ENCODE results near the gene MAGEA4. TPM values are rescaled to one million over a fixed set of nuclear protein-coding genes. Genes with fewer than 3 reads are reported as not detected.
"Not testable (repeated sequence)": the region's sequence is repeated elsewhere in the genome, so short reads cannot be mapped to it uniquely, and the experiment has no call there.

The MAGEA4 gene, protein sequence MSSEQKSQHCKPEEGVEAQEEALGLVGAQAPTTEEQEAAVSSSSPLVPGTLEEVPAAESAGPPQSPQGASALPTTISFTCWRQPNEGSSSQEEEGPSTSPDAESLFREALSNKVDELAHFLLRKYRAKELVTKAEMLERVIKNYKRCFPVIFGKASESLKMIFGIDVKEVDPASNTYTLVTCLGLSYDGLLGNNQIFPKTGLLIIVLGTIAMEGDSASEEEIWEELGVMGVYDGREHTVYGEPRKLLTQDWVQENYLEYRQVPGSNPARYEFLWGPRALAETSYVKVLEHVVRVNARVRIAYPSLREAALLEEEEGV
- 0.10 and 0.64 TPM in 2 replicates for total RNA-seq (2014; rRNA removed; shearing (Covaris generic))

DNA sequence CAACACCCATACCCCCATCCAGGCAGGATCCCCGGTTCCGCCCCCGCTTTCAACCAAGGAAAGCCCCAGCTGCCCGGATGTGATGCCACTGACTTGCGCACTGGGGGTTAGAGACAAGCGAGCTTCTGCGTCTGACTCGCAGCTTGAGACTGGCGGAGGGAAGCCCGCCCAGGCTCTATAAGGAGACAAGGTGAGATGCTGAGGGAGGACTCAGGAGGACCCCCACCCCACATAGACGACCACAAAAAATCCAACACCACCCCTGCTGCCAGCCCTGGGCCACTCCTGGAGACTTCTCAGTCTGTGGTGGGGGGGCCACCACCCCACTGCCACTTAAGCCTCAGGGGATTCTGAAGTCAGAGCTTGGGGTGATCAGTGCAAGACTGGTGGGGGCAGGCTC is at the start of gene MAGEA4:
TSS of gene MAGEA4 (plus strand) at position 110 of the 400 bp plus-strand sequence. CDS start 10,776 bp downstream, outside the sequence.
- no peak for DNase-seq (ENCODE audit: low read depth)

DNA sequence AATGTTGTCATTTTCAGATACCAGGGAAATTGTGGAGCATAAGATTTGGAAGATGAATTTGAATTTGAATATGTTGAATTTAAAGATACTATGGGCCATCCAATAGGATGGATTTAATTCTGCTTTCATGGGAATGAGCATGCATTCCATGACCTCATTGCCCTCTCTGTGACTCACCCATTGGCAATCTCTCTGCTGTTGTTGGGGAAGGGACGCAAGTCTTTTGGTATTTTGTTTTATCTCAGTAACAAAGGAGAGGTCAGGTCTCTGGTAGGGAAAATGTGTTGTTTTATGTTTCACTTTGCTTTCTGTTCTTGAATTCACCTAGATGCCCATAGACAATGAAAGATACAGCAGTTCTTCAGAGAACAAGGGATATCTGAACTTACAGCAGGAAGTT is 42.1 kb upstream of the MAGEA4 start:
- peak; percentile 92 for DNase-seq (ENCODE audit: low read depth)

DNA sequence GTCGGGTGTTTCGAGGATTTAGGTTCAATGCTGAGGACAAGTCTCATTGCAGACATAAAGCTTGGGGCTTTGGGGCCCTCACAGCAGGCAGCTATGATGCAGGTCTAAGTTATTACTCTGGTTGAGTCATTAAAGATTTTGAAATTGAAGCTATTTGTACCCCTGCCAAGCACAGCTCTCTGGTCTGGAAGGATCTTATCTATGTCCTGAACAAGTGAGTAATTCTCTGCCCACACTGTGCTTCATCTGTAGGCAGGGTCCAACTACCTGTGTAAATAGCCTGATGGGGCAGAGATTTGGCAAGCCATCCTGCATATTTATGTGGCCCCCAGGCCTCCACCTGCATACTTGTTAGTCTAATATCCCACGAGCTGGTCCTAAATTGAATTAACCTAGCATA is 41.4 kb upstream of the MAGEA4 start:
- peak; percentile 96 for DNase-seq (ENCODE audit: low read depth)

DNA sequence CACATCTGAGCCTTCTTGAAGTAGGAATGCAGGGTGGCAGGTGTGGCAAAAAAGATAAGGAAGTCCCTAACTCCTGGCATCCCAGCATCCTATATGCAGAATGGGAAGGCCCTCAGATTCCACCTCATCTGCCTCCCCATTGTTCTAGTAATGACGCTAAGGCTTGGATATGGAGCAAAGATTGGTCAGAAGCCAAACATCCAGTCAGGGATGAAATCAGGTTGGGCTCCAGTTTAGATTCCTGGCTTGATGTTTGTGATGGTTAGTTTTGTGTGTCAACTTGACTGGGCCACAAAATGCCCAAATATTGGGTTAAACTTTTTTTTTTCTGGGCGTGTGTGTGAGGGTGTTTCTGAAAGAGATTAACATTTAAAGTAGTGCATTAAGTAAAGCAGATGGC is 39.6 kb upstream of the MAGEA4 start:
- peak; percentile 71 for DNase-seq (ENCODE audit: low read depth)

DNA sequence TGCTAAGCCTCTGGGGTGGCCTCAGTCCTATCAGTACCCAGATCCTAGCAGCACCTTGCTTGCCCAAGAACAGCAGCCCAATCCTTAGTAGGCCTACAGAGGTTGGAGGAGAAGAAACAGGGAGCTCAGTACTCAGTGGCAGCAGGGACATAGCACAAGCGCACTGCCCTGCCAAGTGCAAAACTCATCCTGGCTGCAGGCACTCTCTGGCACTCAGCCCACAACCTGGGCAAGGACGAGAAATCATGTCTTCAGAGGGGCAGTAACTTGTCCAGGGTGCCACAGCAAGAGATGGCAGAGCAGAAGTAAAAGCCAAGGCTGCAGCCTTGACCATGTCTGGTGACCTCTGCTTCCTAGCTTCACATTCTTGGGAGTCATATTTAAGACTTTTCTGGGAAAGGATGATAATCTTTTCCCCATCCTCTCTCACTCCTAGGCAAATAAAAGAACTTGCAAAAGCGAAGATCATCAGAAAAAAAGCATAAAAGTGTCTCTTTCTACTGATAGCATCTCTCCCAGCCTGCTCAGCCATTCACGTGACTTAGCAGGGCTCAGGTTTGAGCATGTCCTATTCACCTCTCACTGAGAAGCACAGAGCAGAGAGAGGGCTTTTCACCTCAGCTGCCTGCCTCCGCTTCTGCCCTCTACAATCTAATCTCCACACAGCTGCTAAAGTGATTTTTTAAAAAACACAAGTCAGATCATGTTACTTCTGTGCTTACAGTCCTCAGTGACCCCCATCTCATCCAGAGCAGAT is 37.2 kb upstream of the MAGEA4 start:
- DNase-seq (ENCODE audit: low read depth) = peak; percentile 18

DNA sequence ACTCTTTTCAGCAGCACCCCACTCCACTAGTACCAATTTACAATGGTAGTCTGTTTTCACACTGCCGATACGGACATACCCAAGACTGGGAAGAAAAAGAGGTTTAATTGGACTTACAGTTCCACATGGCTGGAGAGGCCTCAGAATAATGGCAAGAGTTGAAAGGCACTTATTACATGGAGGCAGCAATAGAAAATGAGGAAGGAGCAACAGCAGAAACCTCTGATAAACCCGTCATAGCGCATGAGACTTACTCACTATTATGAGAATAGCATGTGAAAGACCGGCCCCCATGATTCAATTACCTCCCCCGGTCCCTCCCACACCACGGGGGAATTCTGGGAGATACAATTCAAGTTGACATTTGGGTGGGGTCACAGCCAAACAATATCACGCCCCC is 34.1 kb upstream of the MAGEA4 start:
- peak; percentile 57 for DNase-seq (ENCODE audit: low read depth)

DNA sequence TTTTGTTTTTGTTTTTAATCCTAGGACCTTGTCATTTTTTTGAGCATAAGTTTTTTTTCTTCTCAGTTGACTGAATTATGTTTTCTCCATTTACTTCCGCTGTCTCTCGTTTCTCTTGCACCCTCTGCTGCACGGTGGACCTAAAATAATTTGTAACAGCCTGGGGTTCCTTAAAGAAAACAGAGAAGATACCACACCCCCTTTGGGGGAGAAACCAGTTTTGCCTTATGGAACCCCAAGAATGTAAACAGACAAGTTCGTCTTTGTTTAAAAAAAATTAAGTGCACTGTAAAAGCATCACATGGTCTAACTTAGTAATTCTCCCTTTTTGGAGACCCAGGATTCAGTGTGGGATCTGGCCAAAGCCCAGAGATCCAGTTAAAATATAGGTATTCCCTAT is 32.8 kb upstream of the MAGEA4 start:
- peak; percentile 62 for DNase-seq (ENCODE audit: low read depth)

DNA sequence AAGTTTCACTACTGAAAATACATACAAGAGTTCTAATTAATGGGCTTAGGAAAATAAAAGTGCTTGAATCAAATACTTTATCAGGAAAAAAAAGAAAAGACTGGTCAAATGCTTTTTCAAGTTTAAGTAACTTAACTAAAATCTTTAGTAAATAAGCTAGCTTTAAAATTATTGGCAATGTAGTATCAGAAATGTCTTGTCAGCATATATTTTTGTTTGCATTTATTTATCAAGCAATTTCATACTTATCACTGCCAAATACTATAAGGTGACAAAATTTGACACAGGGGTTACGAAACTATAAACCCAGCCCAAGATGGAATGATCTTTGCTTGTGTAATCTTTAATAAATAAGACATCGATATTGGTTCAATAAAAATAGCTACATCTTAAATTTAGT is 31.8 kb upstream of the MAGEA4 start:
- no peak for DNase-seq (ENCODE audit: low read depth)

DNA sequence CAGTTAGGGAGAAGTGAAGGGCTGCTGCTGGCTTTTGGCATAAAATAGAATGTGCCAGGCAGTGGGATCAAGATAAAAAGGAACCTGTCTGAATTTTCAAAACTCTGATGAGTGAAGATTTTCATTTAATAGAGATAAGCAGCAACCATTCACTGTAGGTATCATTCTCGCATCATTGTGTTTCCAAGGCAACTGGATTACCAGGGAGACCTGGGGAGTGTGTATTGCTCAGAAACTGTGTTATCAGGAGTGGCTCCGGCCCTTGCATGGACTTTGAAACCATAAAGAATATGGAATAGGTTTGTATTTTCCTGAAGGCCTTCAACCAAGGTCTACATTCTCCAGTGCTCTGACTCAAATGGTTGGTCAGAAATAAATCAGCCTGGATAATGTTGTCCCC is 23.3 kb upstream of the MAGEA4 start:
- no peak for DNase-seq (ENCODE audit: low read depth)

DNA sequence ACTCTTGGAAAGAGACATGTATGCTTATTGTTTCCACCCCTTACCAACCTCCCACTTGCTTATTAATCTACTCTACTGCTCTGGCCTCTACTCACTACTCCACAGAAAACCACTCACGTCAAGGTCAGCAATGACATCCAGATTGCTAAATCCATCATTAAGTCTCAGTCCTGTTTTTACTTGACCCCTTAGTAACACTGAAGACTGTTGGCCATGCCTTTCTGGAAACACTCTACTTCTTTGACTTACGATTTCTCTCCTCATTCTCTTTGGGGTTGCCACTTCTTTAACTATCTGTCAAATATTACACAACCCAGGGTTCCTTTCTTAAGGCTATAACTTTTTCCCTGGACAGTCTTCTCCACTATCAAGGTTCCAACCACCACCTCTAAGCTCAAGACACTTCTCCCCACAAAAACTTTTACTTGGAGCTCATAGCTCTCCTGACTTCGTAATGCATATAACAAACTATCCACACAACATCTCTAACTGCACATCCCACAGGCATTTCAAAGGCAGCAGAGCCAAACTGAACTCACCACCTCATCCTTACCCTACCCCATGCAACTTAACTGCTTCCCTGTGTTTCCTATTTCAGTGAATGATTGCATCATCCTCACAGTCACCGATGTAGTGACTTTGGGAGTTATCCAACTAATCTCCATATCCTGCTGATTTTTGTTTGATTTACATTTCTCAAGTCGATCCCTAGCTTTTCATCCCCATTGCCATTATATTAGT is 15.8 kb upstream of the MAGEA4 start:
- DNase-seq (ENCODE audit: low read depth) = peak; percentile 67

DNA sequence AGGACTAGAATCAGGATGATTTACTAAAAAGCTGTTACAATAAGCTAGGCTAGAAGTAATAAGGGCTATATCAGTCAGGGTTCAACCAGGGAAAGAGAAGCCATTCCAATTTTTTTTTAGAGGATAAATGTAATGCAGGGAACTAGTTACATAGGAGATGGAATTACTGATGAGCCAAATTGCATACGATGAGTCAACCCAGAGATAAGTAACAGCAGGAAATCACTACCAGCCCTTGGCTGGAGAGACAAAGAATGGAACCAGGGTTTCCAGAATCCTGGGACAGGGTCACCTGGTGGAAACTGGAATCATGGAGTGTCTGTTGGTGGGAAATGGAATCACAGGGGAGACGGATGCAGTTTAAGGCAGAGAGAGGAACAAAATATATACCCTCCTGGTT is 13.1 kb upstream of the MAGEA4 start:
- peak; percentile 42 for DNase-seq (ENCODE audit: low read depth)

DNA sequence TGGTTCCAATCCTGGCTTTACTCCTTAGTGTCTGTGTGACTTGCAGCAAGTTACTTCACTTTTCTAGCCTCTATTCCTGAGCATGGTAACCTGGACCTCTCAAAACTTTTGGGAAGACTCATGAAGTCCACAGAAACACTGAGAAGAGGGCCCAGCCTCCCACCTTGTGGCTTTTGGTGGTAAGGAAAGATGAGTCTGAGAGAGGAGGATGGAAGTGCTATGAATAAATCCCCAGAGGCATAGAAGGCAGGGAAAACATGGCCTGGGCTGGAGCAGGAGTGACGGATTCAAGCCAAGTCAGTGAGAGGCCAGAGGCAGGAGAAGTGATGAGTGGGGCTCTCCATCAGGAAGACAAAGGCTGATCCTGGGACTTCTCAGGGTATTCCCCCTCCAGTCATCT is 10.9 kb upstream of the MAGEA4 start:
- peak; percentile 53 for DNase-seq (ENCODE audit: low read depth)

DNA sequence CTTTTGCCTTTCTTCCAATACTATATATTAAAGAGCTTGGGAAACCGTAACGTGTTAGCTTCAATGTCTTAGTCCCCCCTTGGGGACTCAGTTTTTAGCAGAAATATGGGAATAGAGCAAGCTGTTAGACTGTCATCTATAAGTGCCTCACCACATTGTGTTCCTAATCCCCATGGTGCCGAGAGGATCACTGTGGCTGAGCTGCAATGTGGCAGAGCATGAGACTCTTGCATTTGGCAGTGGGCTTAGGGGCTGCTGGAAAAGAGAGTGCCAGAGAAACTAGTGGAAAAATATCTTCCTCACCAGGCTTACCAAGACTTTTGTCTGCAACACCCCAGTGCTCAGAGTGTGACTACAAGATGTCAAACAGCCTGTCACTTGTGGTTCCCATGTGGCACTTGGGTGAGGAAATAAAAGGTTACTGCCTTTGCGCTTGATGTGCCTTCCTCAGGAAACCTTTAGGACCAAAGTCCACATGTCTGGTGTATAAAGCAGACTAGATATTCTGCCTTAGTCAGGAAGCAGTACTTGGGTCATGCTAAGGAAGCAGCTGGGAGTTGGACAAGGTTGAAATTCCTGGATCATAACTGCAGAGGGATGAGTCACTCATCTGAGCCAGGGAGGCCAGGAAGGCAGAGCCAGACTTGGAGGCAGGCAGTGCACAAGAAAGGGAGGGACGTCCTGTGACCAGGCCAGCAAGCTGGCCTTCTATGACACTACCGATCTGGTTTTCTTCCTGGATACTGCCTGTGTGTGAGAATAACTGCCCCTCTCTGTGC is 9.7 kb upstream of the MAGEA4 start:
- peak; percentile 95 for DNase-seq (ENCODE audit: low read depth)

DNA sequence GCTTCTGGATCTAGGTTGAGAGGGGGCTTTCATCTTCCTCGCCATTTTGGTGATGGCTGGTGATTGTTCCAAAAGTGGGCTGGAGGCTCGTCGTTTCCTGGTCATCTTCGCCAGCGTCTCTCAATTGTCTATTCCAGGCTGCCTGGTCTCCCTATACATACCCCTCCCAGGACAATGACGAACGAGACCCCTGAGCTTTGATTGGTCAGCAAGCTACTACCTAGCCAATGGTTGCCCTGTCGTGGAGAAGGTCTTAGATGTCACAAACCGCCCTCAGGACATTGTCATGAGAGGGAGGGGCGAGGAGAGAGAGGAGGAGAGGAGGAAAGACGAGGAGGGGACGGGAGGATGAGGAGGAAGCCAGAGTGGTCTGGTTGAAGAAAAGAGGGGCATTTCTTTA is 7.7 kb upstream of the MAGEA4 start:
- DNase-seq (ENCODE audit: low read depth) = no peak

DNA sequence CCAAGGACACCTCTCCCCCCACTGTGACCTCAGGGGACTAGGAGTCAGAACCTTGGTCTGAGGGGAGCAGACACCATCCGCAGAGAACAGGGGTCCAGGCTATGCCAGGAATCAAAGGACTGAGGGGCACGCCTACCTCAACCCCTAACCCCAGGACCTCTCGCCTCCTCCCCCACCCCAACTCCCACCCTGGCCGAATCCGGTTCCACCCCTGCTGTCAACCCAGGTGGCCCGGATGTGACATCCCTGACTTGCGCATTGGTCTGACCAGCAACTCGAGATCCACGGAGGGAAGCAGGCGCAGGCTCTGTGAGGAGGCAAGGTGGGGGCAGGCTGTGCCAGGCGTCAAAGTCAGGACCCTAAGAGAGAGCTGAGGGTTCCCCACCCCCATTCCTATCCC is 468 bp upstream of the MAGEA4 start:
- no peak for DNase-seq (ENCODE audit: low read depth)

DNA sequence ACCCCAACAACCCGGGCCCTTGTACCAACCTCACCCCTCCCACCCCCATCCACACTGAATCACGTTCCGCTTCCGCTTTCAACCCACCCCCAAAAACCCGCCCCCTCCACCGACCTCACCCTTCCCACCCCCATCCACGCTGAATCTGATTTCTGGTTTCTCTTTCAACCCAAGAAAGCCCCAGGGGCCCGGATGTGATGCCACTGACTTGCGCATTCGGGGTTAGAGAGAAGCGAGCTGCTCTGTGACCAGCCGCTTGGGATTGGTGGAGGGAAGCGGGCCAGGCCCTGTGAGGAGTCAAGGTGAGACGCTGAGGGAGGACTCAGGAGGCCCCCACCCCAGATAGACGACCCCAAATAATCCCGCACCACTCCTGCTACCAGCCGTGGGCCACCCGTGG is 6.0 kb downstream of the MAGEA4 start:
- DNase-seq (ENCODE audit: low read depth) = not testable (repeated sequence)

DNA sequence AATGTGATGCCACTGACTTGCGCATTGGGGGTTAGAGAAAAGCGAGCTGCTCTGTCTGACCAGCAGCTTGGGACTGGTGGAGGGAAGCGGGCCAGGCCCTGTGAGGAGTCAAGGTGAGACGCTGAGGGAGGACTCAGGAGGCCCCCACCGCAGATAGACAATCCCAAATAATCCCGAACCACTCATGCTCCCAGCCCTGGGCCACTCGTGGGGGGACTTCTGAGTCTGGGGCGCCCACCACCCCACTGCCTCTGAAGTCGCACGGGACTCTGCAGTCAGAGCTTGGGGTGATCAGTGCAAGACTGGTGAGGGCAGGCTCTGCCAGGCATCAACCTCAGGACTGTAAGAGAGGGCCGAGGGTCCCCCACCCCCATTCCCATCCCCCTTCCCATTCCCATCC is 6.9 kb downstream of the MAGEA4 start:
- DNase-seq (ENCODE audit: low read depth) = no peak

DNA sequence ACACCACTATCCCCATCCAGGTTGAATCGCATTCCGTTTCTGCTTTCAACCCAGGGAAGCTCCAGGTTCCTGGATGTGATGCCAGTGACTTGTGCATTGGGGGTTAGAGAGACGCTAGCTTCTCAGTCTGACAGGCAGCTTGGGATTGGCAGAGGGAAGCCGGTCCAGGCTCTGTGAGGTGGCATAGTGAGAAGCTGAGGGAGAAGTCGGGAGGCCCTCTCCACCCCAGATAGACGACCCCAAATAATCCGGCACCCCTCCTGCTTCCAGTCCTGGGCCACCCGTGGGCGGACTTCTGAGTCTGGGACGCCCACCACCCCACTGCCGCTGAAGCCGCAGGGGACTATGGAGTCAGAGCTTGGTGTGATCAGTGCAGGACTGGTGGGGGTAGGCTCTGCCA is 7.4 kb downstream of the MAGEA4 start:
- no peak for DNase-seq (ENCODE audit: low read depth)

DNA sequence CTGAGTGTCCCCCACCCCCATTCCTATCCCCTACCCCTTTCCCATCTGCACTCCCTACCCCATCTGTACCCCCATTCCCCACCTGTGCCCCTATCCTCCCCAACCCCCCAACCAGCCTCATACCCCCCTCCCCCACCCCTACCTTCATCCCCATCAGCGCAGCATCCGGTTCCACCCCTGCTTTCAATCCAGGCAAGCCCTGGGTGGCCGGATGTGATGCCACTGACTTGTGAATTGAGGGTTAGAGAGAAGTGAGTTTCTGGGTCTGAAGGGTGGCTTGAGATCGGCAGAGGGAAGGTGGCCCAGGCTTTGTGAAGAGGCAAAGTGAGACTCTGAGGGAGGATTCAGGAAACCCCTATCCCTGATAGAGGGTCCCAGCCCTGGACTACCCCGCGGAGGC is 7.8 kb downstream of the MAGEA4 start:
- DNase-seq (ENCODE audit: low read depth) = no peak

DNA sequence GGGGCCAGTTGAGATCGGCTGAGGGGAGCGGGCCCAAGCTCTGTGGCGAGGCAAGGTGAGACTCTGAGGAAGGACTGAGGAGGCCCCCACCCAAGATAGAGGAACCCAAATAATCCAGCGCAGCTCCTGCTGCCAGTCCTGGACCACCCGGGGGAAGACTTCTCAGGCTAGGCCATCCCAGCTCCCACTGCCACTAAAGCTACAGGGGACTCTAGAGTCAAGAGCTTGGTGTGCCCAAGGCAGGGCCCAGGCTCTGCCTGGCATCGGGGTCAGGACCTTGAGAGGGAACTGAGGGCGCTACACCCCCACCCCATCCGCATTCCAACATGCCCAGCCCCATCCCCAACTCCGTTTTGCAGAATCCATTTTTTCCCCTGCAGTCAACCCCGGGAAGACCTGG is 8.6 kb downstream of the MAGEA4 start:
- DNase-seq (ENCODE audit: low read depth) = no peak

DNA sequence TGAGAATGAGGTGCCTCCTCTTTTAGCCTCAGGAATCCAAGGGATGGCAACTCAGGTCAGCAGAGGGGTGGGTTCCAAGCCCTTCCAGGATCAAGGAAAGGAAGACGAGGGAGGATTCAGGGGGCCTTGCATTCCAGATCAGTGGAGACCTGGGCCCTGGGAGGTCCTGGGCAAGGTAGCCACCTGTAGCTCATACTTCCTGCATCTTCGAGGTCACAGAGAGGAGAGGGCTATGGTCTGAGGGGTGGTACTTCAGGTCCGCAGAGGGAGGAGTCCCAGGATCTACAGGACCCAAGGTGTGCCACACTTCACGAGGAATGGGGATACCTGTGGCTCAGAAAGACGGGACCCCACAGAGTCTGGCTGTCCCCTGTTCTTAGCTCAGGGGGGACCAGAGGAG is 9.2 kb downstream of the MAGEA4 start:
- DNase-seq (ENCODE audit: low read depth) = no peak

DNA sequence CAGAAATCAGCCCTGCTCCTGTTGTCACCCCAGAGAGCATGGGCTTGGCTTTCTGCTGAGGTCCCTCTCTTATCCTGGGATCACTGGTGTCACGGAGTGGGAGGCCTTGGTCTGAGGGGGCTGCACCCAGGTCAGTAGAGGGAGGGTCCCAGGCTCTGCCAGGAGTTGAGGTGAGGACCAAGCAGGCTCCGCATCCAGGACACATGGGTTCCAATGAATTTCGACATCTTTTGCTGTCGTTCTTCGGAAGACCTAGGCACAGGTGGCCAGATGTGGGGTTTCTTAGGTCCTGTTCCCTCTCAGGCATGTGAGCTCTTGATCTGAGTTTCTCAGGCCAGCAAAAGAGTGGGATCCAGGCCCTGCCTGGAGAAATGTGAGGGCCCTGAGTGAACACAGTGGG is 10.0 kb downstream of the MAGEA4 start:
- DNase-seq (ENCODE audit: low read depth) = no peak
